ENCODE data around the gene OR10V1.

Gene OR10V1

GRCh38 chr11:59667812-59668187 lies 45.8 kb downstream of the OR10V1 start:
- no peak for DNase-seq

GRCh38 chr11:59666969-59667368 lies 46.7 kb downstream of the OR10V1 start:
- no peak for DNase-seq
